Measurements from ENCODE around the gene PRKN.
"Not testable (repeated sequence)": the region's sequence is repeated elsewhere in the genome, so short reads cannot be mapped to it uniquely, and the experiment has no call there.

Gene PRKN

GRCh38 chr6:161826512-161826911, 901.1 kb downstream of the PRKN start:
- DNase-seq = no peak

GRCh38 chr6:161822204-161822603, 905.4 kb downstream of the PRKN start:
- not testable (repeated sequence) for DNase-seq

- no peak for DNase-seq
These were observed 909.7 kb downstream of the PRKN start for GRCh38 chr6:161817881-161818280.

GRCh38 chr6:161815965-161816364, 911.6 kb downstream of the PRKN start:
- DNase-seq = no peak

- DNase-seq = no peak
These were observed 914.4 kb downstream of the PRKN start for GRCh38 chr6:161813156-161813555.

DNA sequence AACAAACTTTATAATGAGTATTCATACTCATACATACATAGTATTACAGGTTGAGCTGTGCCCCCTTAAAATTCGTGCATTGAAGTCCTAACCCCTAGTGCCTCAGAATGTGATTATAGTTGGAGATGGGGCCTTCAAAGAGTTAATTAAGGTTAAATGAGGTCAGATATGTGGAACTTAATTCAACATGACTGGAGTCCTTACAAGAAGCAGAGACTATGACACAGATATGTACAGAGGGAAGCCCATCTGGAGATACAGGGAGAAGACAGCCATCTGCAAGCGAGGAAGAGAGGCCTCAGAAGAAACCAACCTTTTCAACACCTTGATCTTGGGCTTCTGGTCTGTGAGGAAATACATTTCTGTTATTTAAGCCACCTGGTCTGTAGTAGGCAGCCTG, 917.6 kb downstream of the PRKN start:
- DNase-seq = no peak

DNA sequence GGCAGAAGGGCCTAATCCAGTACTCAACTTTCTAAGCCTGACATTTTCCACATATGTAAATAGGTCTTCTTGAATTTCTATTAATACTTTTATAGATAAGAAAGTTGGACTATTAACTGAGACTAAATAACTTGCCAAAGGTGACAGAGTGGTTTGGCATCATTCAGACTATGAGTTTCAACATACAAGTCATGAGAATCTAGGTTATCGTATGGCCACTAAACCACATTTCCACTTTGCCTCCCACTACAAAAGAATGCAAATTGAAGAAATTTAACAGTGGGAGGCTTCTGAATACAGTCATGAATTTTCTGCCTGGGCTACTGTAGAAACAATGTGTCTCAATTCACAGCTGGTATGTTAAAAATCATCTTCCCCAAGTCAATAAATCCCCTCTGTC, 922.7 kb downstream of the PRKN start:
- DNase-seq = no peak

DNA sequence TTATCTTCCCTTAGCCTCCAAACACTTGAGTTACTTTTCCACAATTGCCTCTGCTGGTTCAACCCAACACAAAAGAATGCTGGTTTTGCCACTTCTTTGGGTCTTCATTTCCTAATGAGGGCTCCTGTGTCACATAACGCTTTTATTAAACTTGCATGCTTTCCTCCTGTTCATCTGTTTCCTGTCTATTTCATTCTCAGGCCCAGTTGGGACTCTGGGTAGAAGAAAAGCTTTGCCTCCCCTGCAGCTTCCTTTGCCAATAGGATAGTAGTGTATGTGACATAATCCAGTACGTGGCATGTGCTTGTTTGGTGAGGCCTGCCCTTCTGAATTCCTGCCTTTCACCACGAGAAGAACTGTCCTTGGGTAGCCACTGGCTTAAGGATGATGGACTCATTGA, 924.4 kb downstream of the PRKN start:
- no peak for DNase-seq

GRCh38 chr6:161802231-161802630, 925.3 kb downstream of the PRKN start:
- no peak for DNase-seq

DNA sequence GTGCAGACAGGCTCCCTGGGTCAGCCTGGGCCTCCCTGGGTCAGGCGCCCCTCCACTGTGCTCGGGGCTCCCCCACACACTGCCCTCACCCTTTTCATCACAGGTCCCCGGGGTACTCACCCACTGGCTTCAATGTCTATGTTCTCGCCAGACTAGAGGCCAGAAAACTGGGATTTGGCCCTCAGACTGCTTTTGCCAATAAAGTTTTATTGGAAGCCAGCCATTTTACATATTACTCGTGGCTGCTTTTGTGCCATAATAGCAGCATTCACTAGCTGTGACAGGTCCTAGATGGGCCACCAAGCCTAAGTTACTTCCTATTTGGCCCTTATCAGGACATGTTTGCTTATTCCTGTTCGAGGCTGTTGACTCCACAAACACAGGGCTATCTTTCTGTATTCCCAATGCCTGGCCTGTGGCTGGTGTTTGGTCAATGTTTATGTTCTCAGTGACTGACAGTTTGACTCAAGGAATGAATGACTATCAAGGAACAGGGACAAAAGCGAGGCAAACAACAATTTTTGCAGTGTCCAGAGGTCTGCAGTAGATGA, 928.6 kb downstream of the PRKN start:
- DNase-seq = no peak

GRCh38 chr6:161796681-161797080, 930.9 kb downstream of the PRKN start:
- no peak for DNase-seq

GRCh38 chr6:161792851-161793493, 934.6 kb downstream of the PRKN start:
- no peak for DNase-seq

- no peak for DNase-seq
These were observed 939.0 kb downstream of the PRKN start for GRCh38 chr6:161788531-161788930.

DNA sequence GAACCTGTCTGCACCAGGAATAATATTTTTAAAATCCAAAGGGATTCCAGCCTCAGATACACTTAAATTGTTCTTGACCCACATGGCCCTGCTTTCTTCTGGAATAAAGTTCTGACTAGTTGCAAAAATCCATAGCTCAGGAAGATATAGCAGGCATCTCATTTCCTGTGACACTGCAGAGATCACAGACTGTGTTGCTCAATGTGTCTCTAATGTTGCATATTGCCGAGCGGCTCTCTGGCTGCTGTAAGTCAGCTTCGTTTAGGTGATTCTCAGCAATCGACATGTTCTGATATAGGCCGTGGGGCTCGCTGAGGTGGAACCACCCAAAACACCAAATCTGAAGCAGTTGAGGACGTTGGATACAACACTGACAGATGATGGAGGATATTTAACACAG, 955.4 kb downstream of the PRKN start:
- DNase-seq = no peak

- no peak for DNase-seq
These were observed 965.6 kb downstream of the PRKN start for GRCh38 chr6:161761966-161762365.

GRCh38 chr6:161755080-161755479, 972.5 kb downstream of the PRKN start:
- no peak for DNase-seq

- DNase-seq = no peak
These were observed 976.9 kb downstream of the PRKN start for GRCh38 chr6:161750686-161751085.

GRCh38 chr6:161749576-161749975, 978.0 kb downstream of the PRKN start:
- no peak for DNase-seq

- peak; percentile 2 to 12 for DNase-seq
These were observed 978.8 kb downstream of the PRKN start for GRCh38 chr6:161748535-161749416.

- no peak for DNase-seq
These were observed 980.1 kb downstream of the PRKN start for GRCh38 chr6:161747506-161747905.

GRCh38 chr6:161745594-161746141, 981.9 kb downstream of the PRKN start:
- no peak for DNase-seq

DNA sequence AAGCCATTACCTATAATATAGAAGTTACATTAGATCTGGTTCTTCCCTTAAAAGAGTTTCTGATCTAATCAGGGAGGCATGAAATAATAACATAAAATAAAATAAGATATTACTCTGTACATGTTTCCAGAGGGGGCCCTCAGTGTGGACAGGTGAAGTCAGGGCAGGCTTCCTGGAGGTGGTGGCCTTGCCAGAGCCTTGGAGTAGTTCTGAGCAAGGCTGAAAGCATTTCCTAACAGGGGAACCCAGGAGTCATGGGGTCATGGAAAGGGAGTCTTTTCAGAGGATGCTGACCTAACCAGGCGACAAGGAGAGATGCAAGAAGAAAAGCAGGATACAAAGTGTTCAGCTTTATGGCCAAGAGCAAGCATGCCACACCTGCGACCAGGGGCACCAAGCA, 982.4 kb downstream of the PRKN start:
- DNase-seq = no peak

GRCh38 chr6:161744211-161745067, 983.1 kb downstream of the PRKN start:
- DNase-seq = no peak

All from NCI-H446 (cell line).